ENCODE data around the gene MYL12B.

DNA sequence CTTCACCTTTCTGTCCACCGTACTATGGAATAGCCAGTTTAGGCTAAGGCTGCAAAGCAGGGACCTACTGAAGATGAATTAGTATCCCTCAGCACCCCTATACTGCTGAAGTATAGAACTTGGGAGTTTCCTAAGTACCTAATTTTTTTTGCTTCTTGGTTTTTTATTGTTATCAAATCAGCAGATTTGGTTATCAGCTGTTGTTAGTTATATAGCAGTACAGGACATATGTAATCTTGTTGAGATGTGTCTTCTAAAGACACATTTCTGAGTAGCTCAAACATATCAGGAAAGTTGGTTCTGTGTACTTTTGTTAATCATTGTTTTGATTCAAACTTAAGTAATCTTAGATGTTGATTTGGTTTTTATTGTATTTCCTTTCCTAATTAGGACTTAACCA, 9.1 kb upstream of the MYL12B start:
- TF ChIP-seq, protein P1, sequence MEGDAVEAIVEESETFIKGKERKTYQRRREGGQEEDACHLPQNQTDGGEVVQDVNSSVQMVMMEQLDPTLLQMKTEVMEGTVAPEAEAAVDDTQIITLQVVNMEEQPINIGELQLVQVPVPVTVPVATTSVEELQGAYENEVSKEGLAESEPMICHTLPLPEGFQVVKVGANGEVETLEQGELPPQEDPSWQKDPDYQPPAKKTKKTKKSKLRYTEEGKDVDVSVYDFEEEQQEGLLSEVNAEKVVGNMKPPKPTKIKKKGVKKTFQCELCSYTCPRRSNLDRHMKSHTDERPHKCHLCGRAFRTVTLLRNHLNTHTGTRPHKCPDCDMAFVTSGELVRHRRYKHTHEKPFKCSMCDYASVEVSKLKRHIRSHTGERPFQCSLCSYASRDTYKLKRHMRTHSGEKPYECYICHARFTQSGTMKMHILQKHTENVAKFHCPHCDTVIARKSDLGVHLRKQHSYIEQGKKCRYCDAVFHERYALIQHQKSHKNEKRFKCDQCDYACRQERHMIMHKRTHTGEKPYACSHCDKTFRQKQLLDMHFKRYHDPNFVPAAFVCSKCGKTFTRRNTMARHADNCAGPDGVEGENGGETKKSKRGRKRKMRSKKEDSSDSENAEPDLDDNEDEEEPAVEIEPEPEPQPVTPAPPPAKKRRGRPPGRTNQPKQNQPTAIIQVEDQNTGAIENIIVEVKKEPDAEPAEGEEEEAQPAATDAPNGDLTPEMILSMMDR (IDR thresholded peaks at IDR 0.05), result no peak
- no peak for TF ChIP-seq ZFX (IDR thresholded peaks at IDR 0.05; ENCODE audit: borderline replicate concordance)

All from 22Rv1 (cell line).